Measurements from ENCODE around the gene CSMD2. TPM values are rescaled to one million over a fixed set of nuclear protein-coding genes. Genes with fewer than 3 reads are reported as not detected.

Gene CSMD2
- total RNA-seq, 1 experiment from 2014 or later = not detected

DNA sequence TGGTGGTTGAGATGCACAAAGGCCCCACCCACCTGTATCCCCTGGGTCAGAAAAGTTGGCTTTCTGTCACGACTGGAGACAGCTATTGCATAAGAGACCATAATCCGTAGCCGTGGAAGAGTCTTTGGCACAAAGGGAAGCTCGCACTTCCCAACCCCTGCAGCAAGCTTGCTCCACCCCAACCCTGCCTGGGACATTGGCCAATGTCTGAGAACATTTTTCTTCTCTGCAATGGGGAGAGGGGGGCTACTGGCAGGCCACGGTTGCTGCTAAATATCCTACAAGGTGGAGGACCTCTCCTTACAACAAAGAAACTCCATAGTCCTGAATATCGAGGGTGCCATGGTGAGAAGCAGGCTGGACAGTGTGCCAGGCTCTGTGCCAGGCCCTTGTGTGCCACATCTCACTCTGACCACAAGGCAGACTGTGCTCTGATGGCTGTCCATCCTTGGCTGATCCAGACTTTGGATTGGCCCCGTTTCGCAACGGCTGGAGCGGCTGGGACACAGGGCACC, 104.1 kb downstream of the CSMD2 start:
- DNase-seq (ENCODE audit: extremely low read depth, low read depth) = no peak

DNA sequence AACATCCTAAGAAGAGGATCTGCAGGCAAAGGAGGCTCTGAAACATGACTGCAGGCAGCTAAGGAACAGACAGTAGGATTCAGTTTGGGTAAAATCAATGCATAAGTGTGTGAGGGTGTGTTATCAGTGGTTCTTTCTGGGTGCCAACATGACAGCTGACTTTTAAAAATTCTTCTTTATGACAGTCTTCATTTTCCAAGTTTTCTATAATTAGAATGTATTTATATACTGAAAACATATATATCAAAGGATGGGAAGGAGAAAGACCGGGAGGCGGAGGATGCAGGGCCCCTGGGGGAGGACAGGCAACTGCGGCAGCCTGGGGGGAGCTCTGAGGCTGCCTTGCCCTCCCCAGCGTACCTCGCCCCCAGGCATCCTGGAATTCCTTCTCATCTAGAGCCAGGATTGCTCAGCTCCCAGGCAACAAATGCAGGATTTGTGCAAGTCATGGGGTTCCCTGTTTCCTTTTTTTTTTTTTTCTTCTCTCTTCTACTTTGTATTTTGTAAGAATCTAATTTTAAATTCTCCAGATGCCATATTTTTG, 104.8 kb downstream of the CSMD2 start:
- no peak for DNase-seq (ENCODE audit: extremely low read depth, low read depth)

GRCh38 chr1:34057347-34058130, 107.5 kb downstream of the CSMD2 start:
- DNase-seq (ENCODE audit: extremely low read depth, low read depth) = no peak

DNA sequence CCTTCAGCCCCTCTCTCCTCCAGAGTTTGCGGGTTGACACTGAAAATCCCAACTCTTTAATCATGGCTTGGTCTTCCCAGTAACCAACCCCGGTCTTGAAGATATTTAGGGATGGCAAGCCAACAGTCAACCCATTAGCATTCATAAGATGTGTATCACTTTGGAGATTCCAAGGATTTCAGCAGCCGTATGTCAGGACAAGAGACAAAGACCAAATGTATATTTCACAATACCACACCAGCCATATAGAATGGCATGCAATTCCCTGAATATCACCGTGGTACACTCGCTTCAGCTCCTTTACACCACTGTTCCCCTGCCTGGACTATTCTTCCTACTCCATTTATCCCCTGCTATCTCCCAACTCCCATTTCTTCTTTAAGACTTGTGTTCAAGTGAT, 109.2 kb downstream of the CSMD2 start:
- DNase-seq (ENCODE audit: extremely low read depth, low read depth) = no peak

DNA sequence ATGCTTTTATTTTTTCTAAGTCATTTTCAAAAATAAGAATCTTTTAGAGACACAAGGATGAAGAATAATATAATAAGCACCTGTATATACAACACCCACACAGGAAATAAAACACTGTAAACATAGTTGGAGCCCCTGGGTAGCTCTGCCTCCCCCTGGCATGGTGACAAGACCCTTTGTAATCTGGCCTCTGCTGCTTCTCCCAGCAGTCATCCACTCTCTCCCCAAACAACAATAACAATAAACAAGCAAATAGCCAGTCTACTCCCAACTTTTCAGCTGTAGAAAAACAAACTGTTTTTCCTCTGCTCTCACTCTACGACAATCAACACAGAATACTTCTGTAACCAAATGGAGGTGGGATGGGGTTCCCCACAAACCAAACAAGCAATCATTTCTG, 110.1 kb downstream of the CSMD2 start:
- DNase-seq (ENCODE audit: extremely low read depth, low read depth) = no peak

DNA sequence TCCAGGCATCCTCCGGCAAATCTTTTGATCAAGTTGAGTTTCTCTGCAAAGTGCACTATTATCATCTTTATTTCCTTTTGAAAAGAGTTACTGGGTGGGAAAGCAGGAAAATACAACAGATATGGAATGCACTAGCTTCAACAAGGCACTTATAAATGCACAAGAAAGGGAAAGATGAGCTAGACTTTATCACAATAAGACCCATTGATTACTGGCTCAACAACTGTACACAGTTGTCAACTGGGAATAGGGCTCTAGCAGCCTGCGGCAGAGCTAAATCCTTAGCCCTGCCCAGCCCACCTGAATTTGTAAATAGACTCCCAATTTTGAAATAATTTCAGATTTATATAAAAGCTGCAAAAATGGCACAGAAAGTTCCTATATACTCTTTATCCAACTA, 111.4 kb downstream of the CSMD2 start:
- no peak for DNase-seq (ENCODE audit: extremely low read depth, low read depth)

GRCh38 chr1:34052565-34052964, 112.5 kb downstream of the CSMD2 start:
- DNase-seq (ENCODE audit: extremely low read depth, low read depth) = no peak

DNA sequence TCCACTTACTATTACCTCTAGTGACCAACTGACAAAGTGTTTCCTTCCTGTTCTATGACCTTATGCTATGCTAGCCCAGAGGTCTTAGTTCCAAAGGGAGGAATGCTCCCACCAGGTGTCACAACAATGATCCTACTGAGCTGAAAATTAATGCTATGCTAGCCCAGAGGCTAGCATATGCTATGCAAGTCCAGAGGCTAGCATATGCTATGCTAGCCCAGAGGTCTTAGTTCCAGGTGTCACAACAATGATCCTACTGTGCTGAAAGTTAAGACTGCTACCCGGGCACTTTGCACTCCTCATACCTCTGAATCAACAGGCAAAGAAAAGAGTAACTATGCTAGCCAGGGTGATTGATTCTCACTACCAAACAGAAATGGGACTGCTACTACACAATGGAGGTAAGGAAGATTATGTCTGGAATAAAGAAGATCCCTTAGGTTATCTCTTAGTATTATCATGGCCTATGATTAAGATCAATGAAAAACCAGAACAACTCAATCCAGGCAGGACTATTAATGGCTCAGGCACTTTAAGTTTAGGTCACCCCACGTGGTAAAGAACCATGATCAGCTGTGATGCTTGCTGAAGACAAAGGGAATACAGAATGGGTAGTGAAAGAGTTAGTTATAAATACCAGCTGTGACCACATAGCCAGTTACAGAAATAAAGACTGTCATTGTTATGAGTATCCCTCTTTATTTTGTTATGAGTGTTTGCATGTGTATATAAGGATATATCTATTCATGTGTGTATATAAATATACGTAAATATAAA, 114.1 kb downstream of the CSMD2 start:
- no peak for DNase-seq (ENCODE audit: extremely low read depth, low read depth)

GRCh38 chr1:34049994-34050393, 115.0 kb downstream of the CSMD2 start:
- DNase-seq (ENCODE audit: extremely low read depth, low read depth) = no peak

GRCh38 chr1:34049477-34049876, 115.6 kb downstream of the CSMD2 start:
- DNase-seq (ENCODE audit: extremely low read depth, low read depth) = no peak

DNA sequence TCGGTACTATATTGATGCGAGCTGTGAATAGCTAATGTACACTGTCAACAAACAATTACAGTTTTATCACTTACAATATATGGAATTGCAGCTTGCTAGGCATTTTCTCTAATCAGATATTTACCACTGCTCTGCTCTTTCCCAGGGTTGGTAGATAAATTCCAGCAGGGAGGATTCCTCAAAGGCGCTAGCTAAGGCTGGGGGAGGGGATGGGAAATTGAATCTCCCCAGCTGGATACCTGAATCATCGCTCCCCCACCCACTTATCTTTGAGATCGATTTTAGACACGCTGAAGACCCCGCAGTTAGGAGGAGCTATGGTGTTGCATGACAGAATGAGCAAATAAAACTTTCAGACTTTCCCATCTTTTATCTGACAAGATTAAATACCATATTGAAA, 127.2 kb downstream of the CSMD2 start:
- no peak for DNase-seq (ENCODE audit: extremely low read depth, low read depth)

DNA sequence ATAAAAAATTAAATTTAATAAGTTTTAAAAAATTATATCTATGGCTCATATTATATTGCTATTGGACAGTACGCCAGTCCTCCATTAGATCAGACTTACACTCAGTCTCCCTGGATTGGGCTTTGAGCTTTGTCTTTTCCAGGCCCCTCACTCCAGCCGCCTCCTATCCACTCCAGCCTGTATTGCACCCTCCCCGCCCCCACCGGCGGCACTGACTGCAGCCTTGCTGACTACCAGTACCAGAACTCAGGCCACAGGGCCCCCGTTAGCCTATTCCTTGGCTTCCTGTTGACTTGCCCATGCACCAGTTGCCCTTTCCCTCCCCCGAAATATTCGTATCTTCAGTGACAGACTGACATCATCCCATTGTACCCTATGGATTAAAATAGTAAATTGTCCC, 127.9 kb downstream of the CSMD2 start:
- no peak for DNase-seq (ENCODE audit: extremely low read depth, low read depth)

DNA sequence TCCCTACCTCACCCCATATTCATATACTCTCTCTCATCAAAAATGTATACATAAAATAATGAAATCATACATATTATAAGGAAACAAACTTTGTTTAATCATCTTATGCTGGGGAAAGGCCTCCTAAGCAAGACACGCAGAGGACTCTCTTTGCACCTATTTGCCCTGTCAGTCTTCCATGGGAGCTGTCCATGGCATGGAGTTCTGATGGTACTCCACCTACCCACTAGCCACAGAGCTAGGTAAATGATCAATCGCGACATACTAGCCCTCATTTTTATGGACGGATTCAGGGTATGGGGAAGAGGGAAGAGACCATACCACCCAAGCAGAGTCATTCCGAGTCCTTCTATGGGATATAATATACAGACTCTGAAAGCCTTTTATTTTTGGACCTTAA, 131.0 kb downstream of the CSMD2 start:
- no peak for DNase-seq (ENCODE audit: extremely low read depth, low read depth)

DNA sequence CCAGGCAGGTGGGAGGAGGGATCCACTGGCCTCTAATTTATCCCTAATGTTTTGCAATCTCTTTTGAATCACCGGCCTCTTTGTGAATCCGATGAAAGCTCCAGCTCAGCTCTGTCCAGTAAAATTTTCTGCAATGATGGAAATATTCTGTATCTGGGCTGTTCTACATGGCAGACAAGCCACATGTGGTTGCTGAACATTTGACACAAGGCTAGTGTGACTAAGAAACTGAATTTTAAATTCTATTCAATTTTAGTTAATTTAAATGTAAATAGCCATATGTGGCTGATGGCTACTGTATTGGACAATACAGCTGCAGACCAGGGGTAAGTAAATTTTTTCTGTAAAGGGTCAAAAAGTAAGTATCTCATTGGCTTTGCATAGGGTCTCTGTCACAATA, 135.1 kb downstream of the CSMD2 start:
- DNase-seq (ENCODE audit: extremely low read depth, low read depth) = no peak

DNA sequence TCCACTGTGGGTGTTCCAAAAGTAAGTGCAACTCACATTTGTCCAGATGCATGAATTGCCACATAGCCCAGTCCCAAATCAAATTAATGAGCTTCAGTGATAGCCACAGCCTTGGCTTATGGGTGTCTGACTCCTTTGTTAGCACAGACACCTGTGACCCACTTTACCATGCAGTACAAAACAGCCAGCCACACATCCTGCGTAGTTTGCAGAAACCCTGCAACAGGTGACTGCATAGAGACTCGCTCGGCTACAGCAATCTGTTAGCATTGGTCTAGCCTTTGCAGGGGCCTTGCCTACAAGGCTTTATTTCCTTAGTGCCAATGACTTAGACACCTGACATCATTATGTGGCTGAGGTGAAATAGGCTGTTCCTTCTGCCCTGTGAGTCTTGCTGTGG, 135.5 kb downstream of the CSMD2 start:
- no peak for DNase-seq (ENCODE audit: extremely low read depth, low read depth)

- no peak for DNase-seq (ENCODE audit: extremely low read depth, low read depth)
Observed at GRCh38 chr1:34028381-34029055, 136.5 kb downstream of the CSMD2 start.

GRCh38 chr1:34025675-34026074, 139.4 kb downstream of the CSMD2 start:
- no peak for DNase-seq (ENCODE audit: extremely low read depth, low read depth)

DNA sequence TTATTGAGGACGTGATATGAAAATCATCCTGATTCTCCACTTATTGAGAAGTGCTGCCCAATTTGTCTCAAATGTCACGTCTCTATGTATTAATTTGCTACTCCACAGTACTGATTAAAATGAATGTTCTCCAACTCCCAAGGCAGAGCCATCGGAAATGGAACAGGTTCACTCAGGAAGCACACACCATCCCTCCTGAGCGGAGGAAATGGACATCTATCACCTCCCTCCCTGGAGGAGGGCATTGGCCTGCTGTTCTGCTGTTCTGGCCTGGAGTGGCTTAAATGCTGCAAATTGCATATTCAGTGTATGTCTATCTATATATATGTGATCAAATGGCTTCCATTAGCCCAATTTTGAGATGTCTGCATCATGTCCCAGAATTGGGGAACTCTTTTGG, 140.5 kb downstream of the CSMD2 start:
- DNase-seq (ENCODE audit: extremely low read depth, low read depth) = no peak

- no peak for DNase-seq (ENCODE audit: extremely low read depth, low read depth)
Observed at GRCh38 chr1:34019741-34020552, 145.1 kb downstream of the CSMD2 start.

GRCh38 chr1:34018285-34018684, 146.7 kb downstream of the CSMD2 start:
- no peak for DNase-seq (ENCODE audit: extremely low read depth, low read depth)

Measured in NCI-H460 (cell line).